Fibroblast of pulmonary artery (primary cell): ENCODE measurements around the gene CCNO.

Experiments
- DNase-seq: peaks from one replicate; pipeline ENCODE4 v3.0.0-alpha.2; 2010; ENCODE audit warnings: low read depth
- H3K4me3 ChIP-seq: replicated peaks from 2 replicates; pipeline ENCODE4 v1.5.1; 2011; ENCODE audit warnings: low read depth, mild to moderate bottlenecking, control low read depth, low read length, moderate library complexity
- CTCF ChIP-seq: IDR thresholded peaks from 2 replicates; pipeline ENCODE4 v1.5.1; 2011; ENCODE audit warnings: mild to moderate bottlenecking, control low read depth, low read length, inconsistent platforms; ENCODE audit errors: missing control alignments

The CCNO gene

GRCh38 chr5:55205001-55205400 lies 28.4 kb downstream of the CCNO start:
- no peak for DNase-seq
- no peak for TF ChIP-seq CTCF
- no peak overlapping the region for H3K4me3 ChIP-seq

DNA sequence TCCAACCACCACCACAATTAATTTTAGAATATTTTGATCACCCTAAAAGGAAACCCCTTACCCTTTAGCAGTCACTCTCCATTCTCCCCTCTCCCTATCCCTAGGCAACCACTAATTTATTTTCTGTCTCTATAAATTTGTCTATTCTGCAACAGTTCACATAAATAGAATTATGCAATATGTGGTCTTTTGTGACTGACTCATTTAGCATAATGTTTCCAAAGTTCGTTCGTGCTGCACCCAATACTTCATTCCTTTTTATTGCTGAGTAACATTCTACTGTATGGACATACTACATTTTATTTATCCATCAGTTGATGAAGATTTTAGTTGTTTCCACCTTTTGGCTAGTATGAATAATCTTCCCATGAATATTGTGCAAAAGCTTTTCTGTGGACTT lies 42.2 kb downstream of the CCNO start:
- DNase-seq, result no peak
- no peak overlapping the region for H3K4me3 ChIP-seq
- no peak for TF ChIP-seq CTCF

GRCh38 chr5:55188656-55189540 lies 44.5 kb downstream of the CCNO start:
- no peak overlapping the region for H3K4me3 ChIP-seq

GRCh38 chr5:55187370-55187769 lies 46.0 kb downstream of the CCNO start:
- DNase-seq, result peak; percentile 11
- TF ChIP-seq CTCF, result peak; percentile 19
- no peak overlapping the region for H3K4me3 ChIP-seq

More at GRCh38 chr5:55188656-55189540, 44.5 kb downstream of the CCNO start:
- no peak for TF ChIP-seq CTCF
- DNase-seq, result no peak
